GM12892 (cell line): ENCODE results near the gene GRID1.

ENCODE experiments used
- POLR2A ChIP-seq: IDR thresholded peaks from 2 replicates; pipeline ENCODE4 v1.6.1; 2011; ENCODE audit warnings: low read depth, low read length, control low read depth
- POLR2AphosphoS5 ChIP-seq: IDR thresholded peaks from 2 replicates; pipeline ENCODE4 v1.6.1; 2011; ENCODE audit warnings: low read depth, low read length, control low read depth
- TAF1 ChIP-seq: IDR thresholded peaks from 2 replicates; pipeline ENCODE4 v1.6.1; 2011; ENCODE audit warnings: low read depth, mild to moderate bottlenecking, control low read depth, low read length, borderline replicate concordance

DNA sequence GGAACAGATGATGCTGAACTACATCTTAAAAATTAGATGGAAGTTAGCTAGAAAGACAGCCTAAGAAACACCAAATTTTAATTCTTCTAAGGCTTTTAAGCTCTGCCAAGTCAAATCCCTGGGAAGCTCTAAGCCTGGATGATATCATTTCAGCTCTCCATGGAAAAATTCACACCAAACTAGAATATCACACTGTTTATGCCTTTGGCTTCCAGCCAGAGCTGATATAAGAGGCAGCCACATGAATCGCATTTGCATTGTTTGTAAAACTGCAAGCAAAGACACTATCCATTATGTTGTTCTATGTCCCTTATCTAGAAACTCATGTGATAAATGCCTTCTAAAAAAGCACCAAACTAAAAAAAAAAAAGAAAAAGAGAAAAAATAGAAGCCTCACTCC is 430.4 kb downstream of the GRID1 start:
- TF ChIP-seq POLR2AphosphoS5, result no peak
- no peak for TF ChIP-seq POLR2A
- TF ChIP-seq TAF1, result no peak
